Calu3 (cell line): ENCODE data around the gene MREG. TPM values are rescaled to one million over a fixed set of nuclear protein-coding genes. Genes with fewer than 3 reads are reported as not detected.
"Not testable (repeated sequence)": the region's sequence is repeated elsewhere in the genome, so short reads cannot be mapped to it uniquely, and the experiment has no call there.

Source experiments
- BruUV-seq: library from RNA; stranded (reverse); fragments of 400-500 nt; replicated peaks from 2 replicates; lab custom pipeline; 2021; lab: Mats Ljungman, UMichigan
- CTCF ChIA-PET: fragments of 300-600 bp; sonication (Branson Sonifier 250); formaldehyde crosslinking; loops from one replicate; lab custom pipeline; 2022; ENCODE audit warnings: antibody characterized with exemption; lab: Charles Lee
- DNase-seq: peaks from one replicate; pipeline ENCODE4 v3.0.0; 2022
- H3K27ac Mint-ChIP-seq: one replicate; pipeline ENCODE4 v1.8.0; 2022; ENCODE audit warnings: mixed read lengths; ENCODE audit not compliant: unreplicated experiment
- H3K27me3 Mint-ChIP-seq: one replicate; pipeline ENCODE4 v1.8.0; 2022; ENCODE audit warnings: mixed read lengths; ENCODE audit not compliant: unreplicated experiment
- H3K36me3 Mint-ChIP-seq: one replicate; pipeline ENCODE4 v1.8.0; 2022; ENCODE audit warnings: mild to moderate bottlenecking, moderate library complexity, mixed read lengths; ENCODE audit not compliant: insufficient read depth, unreplicated experiment
- H3K4me1 Mint-ChIP-seq: one replicate; pipeline ENCODE4 v1.8.0; 2022; ENCODE audit warnings: mild to moderate bottlenecking, low read depth, mixed read lengths; ENCODE audit not compliant: unreplicated experiment
- H3K4me3 Mint-ChIP-seq: one replicate; pipeline ENCODE4 v1.8.0; 2022; ENCODE audit warnings: mild to moderate bottlenecking, low read depth, moderate library complexity, mixed read lengths; ENCODE audit not compliant: unreplicated experiment
- H3K9me3 Mint-ChIP-seq: one replicate; pipeline ENCODE4 v1.8.0; 2022; ENCODE audit warnings: low read depth, mixed read lengths; ENCODE audit not compliant: unreplicated experiment
- intact Hi-C: fragments of 100-400 bp; cut with micrococcal nuclease; formaldehyde crosslinking; loops from one replicate; pipeline ENCODE4 v1.10.0; 2022; ENCODE audit not compliant: unreplicated experiment
- total RNA-seq: library from RNA; stranded (reverse); gene quantifications from 2 replicates; pipeline ENCODE4 v1.2.3, GENCODE V29; 2022
- TF ChIP-seq, protein P1 (sequence below): fragments of 200-600 bp; IDR thresholded peaks from one replicate; pipeline ENCODE4 v1.8.0; 2022; ENCODE audit warnings: antibody characterized with exemption; ENCODE audit not compliant: unreplicated experiment

The MREG gene
- total RNA-seq, 1 experiment from 2014 or later = 29.7 TPM

DNA sequence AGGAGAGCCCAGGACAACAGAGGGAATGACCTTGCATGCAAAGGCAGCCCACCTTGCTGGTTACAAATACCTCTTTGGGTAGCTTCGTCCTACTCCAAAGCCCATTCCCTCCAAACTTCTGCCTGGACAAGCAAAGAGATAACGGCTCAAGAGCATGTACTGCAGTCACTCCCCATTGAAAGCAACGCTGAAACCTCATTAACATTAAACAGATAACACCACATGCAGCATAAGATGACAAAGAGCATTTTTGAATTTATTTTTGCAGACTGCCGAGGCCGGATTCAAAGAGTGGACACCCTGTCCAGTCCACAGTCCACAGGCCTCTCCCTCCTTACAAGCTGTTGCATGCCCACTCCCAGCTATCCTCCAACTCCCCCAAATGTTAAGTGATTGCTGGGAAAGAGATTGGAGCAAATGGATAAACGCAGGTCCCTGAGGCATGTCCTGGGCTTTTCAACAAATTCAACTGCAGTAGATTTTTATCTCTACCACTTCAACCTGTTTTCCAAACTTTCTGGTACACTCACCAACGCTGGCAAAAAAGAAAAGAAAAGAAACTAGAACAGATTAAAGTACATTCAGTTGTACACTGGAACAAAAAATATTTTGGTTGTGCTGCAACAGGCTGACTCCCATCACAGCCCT is 40.1 kb downstream of the MREG start:
- Mint-ChIP-seq H3K4me1 (peaks cover 34% of the 10 kb centered on the region), H3K27me3 (no peaks in the 10 kb centered on the region), H3K36me3 (peaks cover 4% of the 10 kb centered on the region), H3K27ac (no peak overlapping the region), H3K9me3 (no peaks in the 10 kb centered on the region), H3K4me3 (no peak overlapping the region)
- TF ChIP-seq, protein P1, sequence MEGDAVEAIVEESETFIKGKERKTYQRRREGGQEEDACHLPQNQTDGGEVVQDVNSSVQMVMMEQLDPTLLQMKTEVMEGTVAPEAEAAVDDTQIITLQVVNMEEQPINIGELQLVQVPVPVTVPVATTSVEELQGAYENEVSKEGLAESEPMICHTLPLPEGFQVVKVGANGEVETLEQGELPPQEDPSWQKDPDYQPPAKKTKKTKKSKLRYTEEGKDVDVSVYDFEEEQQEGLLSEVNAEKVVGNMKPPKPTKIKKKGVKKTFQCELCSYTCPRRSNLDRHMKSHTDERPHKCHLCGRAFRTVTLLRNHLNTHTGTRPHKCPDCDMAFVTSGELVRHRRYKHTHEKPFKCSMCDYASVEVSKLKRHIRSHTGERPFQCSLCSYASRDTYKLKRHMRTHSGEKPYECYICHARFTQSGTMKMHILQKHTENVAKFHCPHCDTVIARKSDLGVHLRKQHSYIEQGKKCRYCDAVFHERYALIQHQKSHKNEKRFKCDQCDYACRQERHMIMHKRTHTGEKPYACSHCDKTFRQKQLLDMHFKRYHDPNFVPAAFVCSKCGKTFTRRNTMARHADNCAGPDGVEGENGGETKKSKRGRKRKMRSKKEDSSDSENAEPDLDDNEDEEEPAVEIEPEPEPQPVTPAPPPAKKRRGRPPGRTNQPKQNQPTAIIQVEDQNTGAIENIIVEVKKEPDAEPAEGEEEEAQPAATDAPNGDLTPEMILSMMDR = no peak
- intact Hi-C loops = loop anchor here (5.0 kb wide), 1 partner anchor 39 kb away; the partner anchor contains the start of gene MREG
- no TSS peak for BruUV-seq
- no peak for DNase-seq
- CTCF ChIA-PET = interaction anchor here (0.6 kb wide), 1 partner anchor 23 kb away, joined by 3 read pairs; no protein-coding TSS in a partner anchor

DNA sequence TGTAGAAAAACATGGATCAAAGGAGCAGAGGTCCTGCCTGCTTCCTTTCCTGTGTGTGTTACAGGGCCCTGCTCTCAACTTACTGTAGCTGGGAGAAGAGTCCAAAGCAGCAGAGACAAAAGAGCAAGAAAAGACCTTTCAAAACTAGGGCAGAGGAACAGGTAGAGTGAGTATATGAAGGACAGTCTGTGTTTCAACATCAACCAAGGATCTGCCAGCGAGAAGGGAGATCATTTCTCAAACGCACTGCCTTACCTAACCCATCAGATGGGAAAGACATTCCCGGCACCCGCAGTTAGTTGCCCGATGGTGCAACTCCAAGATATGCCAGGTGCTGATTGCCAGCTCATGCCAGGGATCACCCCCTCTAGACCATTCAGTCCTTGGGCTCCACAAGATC is 41.7 kb downstream of the MREG start:
- intact Hi-C loops = loop anchor here (5.0 kb wide), 1 partner anchor 41 kb away; the partner anchor contains the start of gene MREG
- Mint-ChIP-seq H3K27me3 (no peaks in the 10 kb centered on the region), H3K9me3 (no peaks in the 10 kb centered on the region), H3K4me1 (peaks cover 22% of the 10 kb centered on the region), H3K27ac (no peak overlapping the region), H3K4me3 (no peak overlapping the region), H3K36me3 (peaks cover 4% of the 10 kb centered on the region)
- DNase-seq = no peak
- CTCF ChIA-PET = no interaction called here
- BruUV-seq = no TSS peak
- TF ChIP-seq, protein P1 = no peak

DNA sequence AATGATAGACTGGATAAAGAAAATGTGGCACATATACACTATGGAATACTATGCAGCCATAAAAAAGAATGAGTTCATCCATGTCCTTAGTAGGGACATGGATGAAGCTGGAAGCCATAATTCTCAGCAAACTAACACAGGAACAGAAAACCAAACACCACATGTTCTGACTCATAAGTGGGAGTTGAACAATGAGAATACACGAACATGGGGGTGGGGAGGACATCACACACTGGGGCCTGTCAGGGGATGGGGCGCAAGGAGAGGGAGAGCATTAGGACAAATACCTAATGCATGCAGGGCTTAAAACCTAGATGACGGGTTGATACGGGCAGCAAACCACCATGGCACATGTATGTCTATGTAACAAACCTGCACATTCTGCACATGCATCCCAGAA is 42.5 kb downstream of the MREG start:
- BruUV-seq, H3K27ac Mint-ChIP-seq, DNase-seq, H3K9me3 Mint-ChIP-seq, H3K4me3 Mint-ChIP-seq, CTCF ChIA-PET, H3K36me3 Mint-ChIP-seq, H3K27me3 Mint-ChIP-seq: not testable (repeated sequence)
- H3K4me1 Mint-ChIP-seq = peaks cover 22% of the 10 kb centered on the region
- intact Hi-C loops = loop anchor here (5.0 kb wide), 1 partner anchor 41 kb away; the partner anchor contains the start of gene MREG

DNA sequence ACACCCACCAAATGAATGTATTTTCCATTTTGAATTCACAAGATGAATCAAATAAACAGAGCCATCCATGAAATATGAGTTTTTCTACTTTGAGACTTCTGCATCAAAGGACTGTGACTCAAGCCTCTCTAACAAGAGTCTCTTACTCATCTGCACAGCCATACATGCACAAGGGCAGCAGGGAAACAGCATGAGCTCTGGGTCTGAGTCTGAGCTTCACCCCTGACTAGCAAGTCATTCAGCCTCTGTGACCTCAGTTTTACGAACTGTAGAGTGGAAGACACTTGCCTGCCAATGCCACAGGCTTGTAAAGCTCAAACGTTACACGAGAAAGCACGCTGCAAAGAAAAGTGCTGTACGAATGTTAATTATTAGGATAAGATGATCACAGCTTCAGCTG is 42.9 kb downstream of the MREG start:
- DNase-seq = no peak
- CTCF ChIA-PET = no interaction called here
- TF ChIP-seq, protein P1 = no peak
- no TSS peak for BruUV-seq
- Mint-ChIP-seq H3K9me3 (no peaks in the 10 kb centered on the region), H3K36me3 (no peaks in the 10 kb centered on the region), H3K4me3 (no peak overlapping the region), H3K27ac (no peak overlapping the region), H3K27me3 (no peaks in the 10 kb centered on the region), H3K4me1 (peaks cover 22% of the 10 kb centered on the region)
- intact Hi-C loops = loop anchor here (5.0 kb wide), 1 partner anchor 42 kb away; the partner anchor contains the start of gene MREG
